COR-L47 (cell line): Measurements from ENCODE around the gene CELF4.
"Not testable (repeated sequence)": the region's sequence is repeated elsewhere in the genome, so short reads cannot be mapped to it uniquely, and the experiment has no call there.

Experiments used
- DNase-seq: peaks from one replicate; lab custom pipeline; 2025; lab: John Stamatoyannopoulos, UW

Gene CELF4

GRCh38 chr18:37391156-37391555 is 174.4 kb downstream of the CELF4 start:
- no peak for DNase-seq

- DNase-seq: no peak
These were observed 174.9 kb downstream of the CELF4 start for GRCh38 chr18:37390687-37391086.

GRCh38 chr18:37389684-37390368 is 175.8 kb downstream of the CELF4 start:
- DNase-seq: no peak

- DNase-seq: no peak
These were observed 176.6 kb downstream of the CELF4 start for GRCh38 chr18:37389041-37389440.

GRCh38 chr18:37388413-37388812 is 177.2 kb downstream of the CELF4 start:
- DNase-seq: no peak

DNA sequence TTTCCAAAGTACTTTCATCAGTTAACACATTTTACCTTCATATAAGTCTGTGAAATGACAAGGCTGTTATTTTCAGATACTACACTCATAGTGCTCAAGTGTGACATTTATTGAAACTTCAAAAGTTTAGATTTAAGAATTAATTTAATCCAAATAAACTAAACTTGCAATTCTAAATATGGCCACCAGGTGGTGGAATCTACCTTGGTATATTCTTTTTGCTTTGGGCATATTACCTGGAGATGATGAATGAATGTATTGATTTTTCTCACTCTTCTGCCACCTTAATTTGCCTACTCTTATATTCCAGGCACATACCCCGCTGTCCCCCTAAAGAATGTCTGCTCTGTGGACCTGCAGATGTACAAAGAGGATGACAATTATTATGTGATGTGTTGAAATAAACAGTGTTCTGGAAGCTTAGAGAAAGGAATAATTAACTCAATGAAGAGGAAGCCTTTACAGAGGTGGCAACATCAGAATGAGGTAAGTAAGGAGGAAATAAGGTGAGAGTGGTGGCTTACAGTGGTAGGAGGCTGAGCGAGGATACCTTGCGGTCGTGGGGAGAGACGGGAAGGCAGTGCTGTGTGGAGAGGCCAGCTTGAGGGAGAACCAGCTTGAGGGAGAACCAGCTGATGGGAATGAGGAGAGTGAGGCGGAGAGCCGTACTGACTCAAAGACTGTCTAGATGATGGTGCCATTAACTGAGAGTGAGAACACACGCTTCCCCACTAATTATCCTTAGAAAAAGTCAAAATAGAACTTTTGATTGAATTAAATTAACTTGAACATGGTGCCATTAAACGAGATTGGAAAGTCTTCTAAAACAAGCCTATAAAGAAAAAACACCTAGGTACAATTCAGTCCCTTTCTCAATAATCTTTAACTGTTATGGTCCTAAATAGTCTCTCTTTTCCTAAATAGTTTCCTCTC is 179.5 kb downstream of the CELF4 start:
- DNase-seq: peak; percentile 48

- no peak for DNase-seq
These were observed 181.6 kb downstream of the CELF4 start for GRCh38 chr18:37383846-37384595.

DNA sequence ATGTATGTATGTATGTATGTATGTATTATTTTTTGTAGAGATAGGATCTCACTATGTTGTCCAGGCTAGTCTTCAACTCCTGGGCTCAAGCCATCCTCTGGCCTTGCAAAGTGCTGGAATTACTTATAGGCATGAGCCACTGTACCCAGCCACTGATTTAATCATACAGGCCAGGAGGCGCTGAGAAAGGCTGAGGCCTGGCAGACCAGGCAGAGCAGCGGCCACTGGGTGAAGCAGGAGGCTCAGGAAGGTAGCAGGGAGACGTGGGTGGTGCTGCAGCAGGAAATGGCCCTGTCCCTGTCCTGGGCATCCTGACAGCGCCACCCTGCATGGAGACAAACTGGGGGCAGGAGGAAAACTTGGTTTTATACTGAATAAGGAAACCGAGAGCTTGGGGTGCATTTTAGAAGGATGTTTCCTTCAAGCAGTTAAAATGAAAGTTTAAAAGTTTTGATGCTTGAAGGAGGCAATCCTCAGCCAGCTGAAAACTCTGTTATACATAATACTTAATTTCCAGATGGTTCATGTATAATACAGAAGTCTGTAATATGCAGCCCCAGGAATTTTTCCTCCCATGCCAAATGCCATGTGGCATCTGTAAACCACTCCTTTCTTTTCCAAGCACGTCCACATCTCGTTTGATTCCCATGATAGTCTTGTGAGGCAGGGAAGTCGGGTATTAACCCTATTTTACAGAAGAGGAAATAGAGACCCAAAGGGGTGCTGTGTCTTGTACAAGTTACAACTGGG is 182.4 kb downstream of the CELF4 start:
- no peak for DNase-seq

GRCh38 chr18:37381554-37381953 is 184.0 kb downstream of the CELF4 start:
- no peak for DNase-seq

DNA sequence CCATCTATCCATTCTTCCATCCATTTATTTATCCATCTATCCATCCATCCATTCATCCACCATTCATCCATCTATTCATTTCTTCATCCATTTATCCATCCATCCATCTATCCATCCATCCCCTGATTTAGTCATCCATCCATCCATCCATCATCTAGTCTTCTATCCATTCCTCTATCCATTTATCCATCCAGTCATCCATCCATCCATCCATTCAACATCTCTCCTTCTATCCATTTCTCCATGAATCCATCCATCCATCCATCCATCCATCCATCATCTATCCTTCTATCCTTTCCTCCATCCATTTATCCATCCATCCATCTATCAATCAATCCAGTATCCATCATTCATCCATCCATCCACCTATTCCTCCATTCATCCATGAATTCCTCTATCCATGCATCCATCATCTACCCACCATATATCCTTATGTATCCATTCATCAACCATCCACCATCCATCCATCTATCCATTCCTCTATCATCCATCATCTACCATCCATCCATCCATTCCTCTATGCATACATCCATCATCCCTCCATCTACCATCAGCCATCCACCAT is 185.0 kb downstream of the CELF4 start:
- no peak for DNase-seq

- peak; percentile 26 for DNase-seq
These were observed 187.1 kb downstream of the CELF4 start for GRCh38 chr18:37378336-37379010.

DNA sequence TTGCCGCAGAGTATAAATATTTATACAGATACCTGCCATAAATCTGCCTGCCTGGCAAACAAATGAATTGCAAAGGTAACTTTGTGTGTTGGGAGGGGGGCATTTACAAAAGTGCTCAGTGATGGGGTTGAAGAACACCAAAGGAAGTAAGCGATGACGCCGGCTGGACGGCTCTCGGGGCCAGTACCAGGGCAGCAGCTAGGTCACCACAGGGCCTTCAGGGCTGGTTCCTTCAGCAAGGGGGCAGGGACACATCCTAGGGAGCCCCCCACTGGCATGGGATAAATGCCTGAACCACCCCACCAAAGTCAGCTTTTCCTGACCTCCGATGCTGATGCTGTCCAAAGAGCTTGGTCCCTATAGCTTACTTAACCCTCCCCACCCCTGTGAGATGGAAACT is 190.4 kb downstream of the CELF4 start:
- peak; percentile 46 for DNase-seq

DNA sequence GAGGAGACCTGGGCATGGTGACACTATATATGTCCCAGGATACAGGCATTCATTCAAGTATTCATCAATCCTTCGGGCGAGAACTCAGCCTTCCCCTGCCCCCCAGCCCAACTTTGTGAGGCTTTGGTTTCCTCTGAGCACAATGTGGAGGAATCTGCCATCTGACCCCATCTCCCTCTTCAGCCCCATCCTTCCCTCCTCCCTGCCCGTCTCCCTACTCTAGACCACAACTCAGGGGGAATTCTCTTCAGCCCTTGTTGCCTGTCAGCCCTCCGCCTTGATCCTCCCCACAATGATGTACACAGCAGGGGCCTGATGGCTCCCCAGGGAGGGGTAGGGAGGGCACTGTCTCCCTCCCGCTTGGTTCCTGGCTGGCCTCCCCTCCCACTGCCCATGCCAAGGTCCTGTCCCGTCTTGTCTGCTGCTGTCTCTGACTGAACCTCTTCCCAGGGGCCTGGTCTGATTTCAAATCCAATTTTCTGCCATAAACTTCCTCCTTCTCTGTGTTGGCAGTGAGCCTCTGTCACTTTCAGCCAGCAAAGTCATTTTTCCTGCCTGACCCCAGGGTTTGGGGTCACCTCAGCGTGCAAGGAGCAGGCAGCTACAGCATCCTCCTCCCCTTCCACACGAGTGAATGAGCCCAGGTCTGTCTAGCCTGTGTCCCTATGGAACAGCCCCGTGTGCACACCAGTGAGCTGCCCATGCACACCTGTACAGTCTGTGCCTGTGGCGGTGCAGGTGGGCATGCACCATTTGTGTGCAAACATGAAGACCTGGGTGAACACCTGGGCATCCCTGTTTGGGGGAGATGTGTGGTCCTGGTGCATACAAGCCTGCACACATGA is 197.3 kb downstream of the CELF4 start:
- peak; percentile 33 for DNase-seq

- no peak for DNase-seq
These were observed 201.4 kb downstream of the CELF4 start for GRCh38 chr18:37364237-37364636.

- peak; percentile 62 for DNase-seq
These were observed 203.3 kb downstream of the CELF4 start for GRCh38 chr18:37362158-37362890.

DNA sequence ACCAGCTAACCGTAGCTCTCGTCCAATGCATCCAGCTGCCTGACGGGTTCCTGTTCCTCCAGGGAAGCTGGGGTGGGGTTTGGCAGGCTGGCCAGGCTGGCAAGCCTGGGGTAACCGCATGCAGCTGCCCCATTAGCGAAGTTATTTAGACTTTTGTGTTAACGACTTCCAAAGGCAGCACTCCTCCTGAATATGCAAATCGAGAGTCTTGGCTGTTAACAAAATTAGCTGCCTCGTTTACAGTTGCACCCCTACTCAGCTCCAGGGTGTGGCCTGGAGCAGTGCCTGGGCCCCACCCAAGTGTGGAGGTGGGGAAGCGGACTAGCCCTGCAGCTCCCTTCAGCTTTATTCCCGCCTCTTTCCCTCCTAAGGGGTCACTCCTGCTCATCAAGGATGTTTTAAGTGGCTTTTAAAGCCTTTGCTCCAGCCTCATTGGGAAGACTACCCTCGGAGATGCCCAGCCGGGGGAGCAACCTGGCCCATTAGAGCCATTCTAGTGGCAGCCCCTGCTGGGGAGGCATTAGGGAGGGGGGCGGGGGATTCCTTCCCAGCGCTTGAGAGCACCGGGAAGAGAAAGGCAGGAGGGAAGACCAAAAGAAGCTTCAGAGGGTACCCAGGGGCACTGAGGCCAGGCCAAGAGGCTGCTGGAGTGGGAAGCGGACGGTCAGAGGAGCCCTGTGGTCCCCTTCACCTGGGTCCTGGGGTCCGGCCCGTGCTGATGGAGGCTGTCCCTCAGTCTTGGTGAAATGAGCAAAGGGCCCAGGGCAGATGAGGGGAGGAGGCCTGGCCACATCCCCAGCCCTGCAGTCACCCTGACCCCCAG is 204.1 kb downstream of the CELF4 start:
- peak; percentile 91 for DNase-seq

DNA sequence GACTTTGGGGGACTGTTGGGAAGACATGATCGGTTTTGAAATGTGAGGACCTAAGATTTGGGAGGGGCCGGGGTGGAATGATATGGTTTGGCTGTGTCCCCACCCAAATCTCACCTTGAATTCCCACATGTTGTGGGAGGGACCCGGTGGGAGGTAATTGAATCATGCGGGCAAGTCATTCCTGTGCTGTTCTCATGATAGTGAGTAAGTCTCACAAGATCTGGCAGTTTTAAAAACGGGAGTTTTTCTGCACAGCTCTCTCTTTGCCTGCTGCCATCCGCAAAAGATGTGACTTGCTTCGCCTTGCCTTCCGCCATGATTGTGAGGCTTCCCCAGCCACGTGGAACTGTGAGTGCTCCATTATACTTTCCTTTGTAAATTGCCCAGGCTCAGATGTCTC is 207.5 kb downstream of the CELF4 start:
- DNase-seq: not testable (repeated sequence)

- no peak for DNase-seq
These were observed 209.8 kb downstream of the CELF4 start for GRCh38 chr18:37355772-37356171.
